Lung (tissue), 12 donors: ENCODE measurements around the gene WDR38. TPM values are rescaled to one million over a fixed set of nuclear protein-coding genes. Genes with fewer than 3 reads are reported as not detected.

Experiments used
- ATAC-seq: fragments of 200-7000 bp; cut with Tn5 transposase; one replicate; pipeline ENCODE4 v1.9.1; 2020; ENCODE audit warnings: moderate number of reproducible peaks; ENCODE audit not compliant: insufficient read depth, low FRiP score
- DNase-seq, 3 donors: peaks; one replicate each; pipeline ENCODE4 v3.0.0-alpha.2; 2013 to 2017
- H3K27ac ChIP-seq, 2 donors: one replicate each; pipeline ENCODE4 v1.5.1; 2013; ENCODE audit warnings: mild to moderate bottlenecking in 2 of 2, moderate library complexity in 2 of 2, control low read depth in 1 of 2, inconsistent platforms in 1 of 2, low read depth in 1 of 2, low read length in 1 of 2
- H3K27me3 ChIP-seq, 3 donors: one replicate each; pipeline ENCODE4 v1.5.1; 2013; ENCODE audit warnings: low read length in 2 of 3; ENCODE audit not compliant: control insufficient read depth in 3 of 3, insufficient read depth in 3 of 3
- H3K36me3 ChIP-seq, 4 donors: one replicate each; pipeline ENCODE4 v1.5.1; 2013; ENCODE audit warnings: low read length in 4 of 4, mild to moderate bottlenecking in 1 of 4, moderate library complexity in 1 of 4; ENCODE audit not compliant: control insufficient read depth in 4 of 4, insufficient read depth in 4 of 4
- H3K4me1 ChIP-seq, 5 donors: one replicate each; pipeline ENCODE4 v1.5.1; 2013; ENCODE audit warnings: low read length in 5 of 5, mild to moderate bottlenecking in 2 of 5, moderate library complexity in 1 of 5; ENCODE audit not compliant: control insufficient read depth in 5 of 5, insufficient read depth in 5 of 5
- H3K4me3 ChIP-seq: one replicate; pipeline ENCODE4 v1.5.1; 2013; ENCODE audit warnings: mild to moderate bottlenecking, control low read depth, moderate library complexity
- H3K9ac ChIP-seq, 2 donors: one replicate each; pipeline ENCODE4 v1.5.1; 2013; ENCODE audit warnings: low read length in 2 of 2, control low read depth in 1 of 2; ENCODE audit not compliant: insufficient read depth in 1 of 2
- H3K9me3 ChIP-seq, 4 donors: one replicate each; pipeline ENCODE4 v1.5.1; 2013; ENCODE audit warnings: low read length in 3 of 4, mild to moderate bottlenecking in 1 of 4, moderate library complexity in 1 of 4; ENCODE audit not compliant: control insufficient read depth in 4 of 4, insufficient read depth in 3 of 4
- WGBS, 2 donors: extraction: QIAGEN DNeasy Blood & Tissue Kit; methylation state at CpG; one replicate each; pipeline ENCODE4 v1.1.7; 2013; 5-methylcytosine and 5-hydroxymethylcytosine counted together
- polyA plus RNA-seq, 2 donors: library from polyadenylated mRNA; stranded (reverse); fragments of 200-250 nt; gene quantifications; one replicate each; pipeline ENCODE4 v1.2.1, GENCODE V29; 2013
- total RNA-seq, 2 donors: library from RNA; depleted of rRNA in 1 of 2; stranded (reverse); fragments of >200 nt in 1 of 2; gene quantifications; one replicate each; pipeline ENCODE4 v1.2.1, GENCODE V29; 2014 to 2021
- TF ChIP-seq, protein P1 (sequence below): IDR thresholded peaks from 2 replicates; pipeline ENCODE4 v1.5.1; 2012; ENCODE audit warnings: mild to moderate bottlenecking; ENCODE audit errors: control extremely low read depth, extremely low read depth
- donor health status: control.
- donor health status: control.
- donor health status: Bipolar disorder and iron deficiency.
- donor health status: healthy.
- donor health status: DM: yes; HTN: yes; CAD: no.

The WDR38 gene
- total and polyA plus RNA-seq, 4 donors = 6.0 to 28.9 (median 12.1) TPM

DNA sequence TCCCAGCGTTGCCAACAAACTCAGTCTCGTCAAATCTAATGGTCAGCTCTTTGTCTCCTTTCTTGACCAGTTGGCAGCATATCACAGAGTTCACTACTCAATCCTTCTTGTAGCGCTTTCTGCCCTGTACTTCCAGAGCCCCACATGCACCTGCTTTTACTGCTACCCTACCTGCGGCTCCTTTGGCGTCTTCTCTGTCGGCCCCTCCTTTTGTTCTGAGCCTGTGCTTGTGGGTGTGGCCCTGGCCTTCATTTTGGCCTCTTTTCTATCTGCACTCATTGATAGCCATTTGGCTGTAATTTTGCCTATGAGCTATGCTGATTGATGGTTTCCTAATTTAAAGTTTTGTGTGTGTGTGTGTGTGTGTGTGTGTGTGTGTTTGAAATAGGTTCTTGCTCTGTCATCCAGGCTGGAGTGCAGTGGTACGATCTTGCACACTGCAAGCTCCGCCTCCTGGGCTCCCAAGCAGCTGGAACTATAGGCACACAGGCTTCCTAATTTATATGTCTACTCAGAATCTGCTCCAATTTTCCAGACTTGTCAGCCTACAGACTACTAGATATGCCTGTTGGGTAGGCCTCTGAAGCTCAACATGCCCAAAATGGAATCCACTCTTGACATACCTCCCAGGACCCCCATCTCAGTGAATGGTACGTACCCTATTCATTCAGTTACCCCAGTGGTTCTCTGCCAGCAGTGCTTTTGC lies 40.9 kb downstream of the WDR38 start:
- DNase-seq (no peak), ATAC-seq (no peak)
- WGBS, 2 donors = 91 to 93% methylated on average over 9 of the region's 9 CpGs
- H3K27me3 ChIP-seq = no peaks in the 10 kb centered on the region
- TF ChIP-seq, protein P1, sequence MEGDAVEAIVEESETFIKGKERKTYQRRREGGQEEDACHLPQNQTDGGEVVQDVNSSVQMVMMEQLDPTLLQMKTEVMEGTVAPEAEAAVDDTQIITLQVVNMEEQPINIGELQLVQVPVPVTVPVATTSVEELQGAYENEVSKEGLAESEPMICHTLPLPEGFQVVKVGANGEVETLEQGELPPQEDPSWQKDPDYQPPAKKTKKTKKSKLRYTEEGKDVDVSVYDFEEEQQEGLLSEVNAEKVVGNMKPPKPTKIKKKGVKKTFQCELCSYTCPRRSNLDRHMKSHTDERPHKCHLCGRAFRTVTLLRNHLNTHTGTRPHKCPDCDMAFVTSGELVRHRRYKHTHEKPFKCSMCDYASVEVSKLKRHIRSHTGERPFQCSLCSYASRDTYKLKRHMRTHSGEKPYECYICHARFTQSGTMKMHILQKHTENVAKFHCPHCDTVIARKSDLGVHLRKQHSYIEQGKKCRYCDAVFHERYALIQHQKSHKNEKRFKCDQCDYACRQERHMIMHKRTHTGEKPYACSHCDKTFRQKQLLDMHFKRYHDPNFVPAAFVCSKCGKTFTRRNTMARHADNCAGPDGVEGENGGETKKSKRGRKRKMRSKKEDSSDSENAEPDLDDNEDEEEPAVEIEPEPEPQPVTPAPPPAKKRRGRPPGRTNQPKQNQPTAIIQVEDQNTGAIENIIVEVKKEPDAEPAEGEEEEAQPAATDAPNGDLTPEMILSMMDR = no peak
- H3K4me3 ChIP-seq = no peak overlapping the region
- peaks cover 18 to 42% (median 35%) of the 10 kb centered on the region in 4 donors for H3K36me3 ChIP-seq
- peaks cover 0 to 3% (median 0%) of the 10 kb centered on the region in 4 donors for H3K9me3 ChIP-seq
- no peak overlapping the region for H3K9ac ChIP-seq
- H3K27ac ChIP-seq = no peak overlapping the region
- no peaks in the 10 kb centered on the region for H3K4me1 ChIP-seq

DNA sequence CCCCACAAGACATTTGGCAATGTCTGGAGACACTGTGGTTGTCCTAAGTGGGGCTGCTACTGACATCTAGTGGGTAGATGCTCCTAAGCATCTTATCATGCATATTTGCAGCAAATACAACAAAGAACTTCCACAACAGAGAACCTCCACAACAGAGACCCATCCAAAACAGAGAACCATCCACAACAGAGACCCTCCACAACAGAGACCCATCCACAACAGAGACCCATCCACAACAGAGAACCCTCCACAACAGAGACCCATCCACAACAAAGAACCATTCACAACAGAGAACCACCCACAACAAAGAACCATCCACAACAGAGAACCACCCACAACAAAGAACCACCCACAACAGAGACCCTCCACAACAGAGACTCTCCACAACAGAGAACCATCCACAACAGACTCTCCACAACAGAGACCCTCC lies 41.5 kb downstream of the WDR38 start:
- no peak overlapping the region for H3K4me3 ChIP-seq
- no peak overlapping the region for H3K27ac ChIP-seq
- DNase-seq (peak in 2 of 3 donors; percentile 50 to 55), ATAC-seq (no peak)
- peaks cover 18 to 42% (median 35%) of the 10 kb centered on the region in 4 donors for H3K36me3 ChIP-seq
- H3K9me3 ChIP-seq = peaks cover 0 to 3% (median 0%) of the 10 kb centered on the region in 4 donors
- no peaks in the 10 kb centered on the region for H3K4me1 ChIP-seq
- no peaks in the 10 kb centered on the region for H3K27me3 ChIP-seq
- H3K9ac ChIP-seq = no peak overlapping the region
- TF ChIP-seq, protein P1 = no peak

DNA sequence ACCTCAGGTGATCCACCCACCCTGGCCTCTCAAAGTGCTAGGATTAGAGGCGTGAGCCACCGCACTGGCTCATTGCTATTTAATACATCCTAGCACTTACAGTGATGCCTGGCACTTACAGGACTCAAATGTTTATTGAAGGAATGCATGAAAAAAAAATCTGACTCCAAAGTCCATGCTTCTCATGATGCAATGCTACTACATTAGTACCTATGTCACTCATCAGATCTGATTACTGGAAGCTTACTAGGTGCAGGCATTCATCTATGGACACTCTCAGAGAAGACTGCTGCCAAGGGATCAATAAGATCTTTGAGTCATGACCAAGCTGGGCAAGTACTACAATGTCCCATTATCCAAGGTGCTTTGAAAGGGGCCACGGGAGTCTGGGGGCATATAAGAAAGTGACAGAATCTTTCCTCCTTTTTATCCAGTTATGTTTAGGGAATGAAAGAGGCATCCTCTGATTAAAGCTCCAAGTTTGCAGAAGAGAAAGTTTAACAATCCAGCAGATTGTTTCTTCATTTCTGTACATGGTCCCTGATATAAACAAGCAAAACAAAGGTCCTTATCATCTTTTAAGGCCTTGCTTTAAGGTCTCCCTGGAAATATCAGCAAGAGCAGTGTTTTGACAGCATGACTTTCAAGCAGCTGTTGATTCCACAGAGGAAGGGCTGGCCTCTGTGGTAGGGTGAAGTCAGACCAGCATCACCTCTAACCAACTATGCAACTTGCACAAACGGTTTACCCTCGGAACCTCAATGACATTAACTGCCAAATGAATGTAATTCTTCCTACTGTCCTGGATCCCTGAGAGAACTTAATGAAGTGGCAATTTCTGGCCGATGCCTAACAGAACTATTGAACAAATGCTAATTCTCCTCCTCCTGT lies 44.6 kb downstream of the WDR38 start:
- H3K27ac ChIP-seq = no peak overlapping the region
- DNase-seq (no peak), ATAC-seq (no peak)
- TF ChIP-seq, protein P1 = no peak
- no peak overlapping the region for H3K4me3 ChIP-seq
- WGBS, 2 donors = 93% methylated on average over 6 of the region's 6 CpGs
- no peaks in the 10 kb centered on the region for H3K27me3 ChIP-seq
- H3K9me3 ChIP-seq = no peaks in the 10 kb centered on the region
- H3K4me1 ChIP-seq = no peaks in the 10 kb centered on the region
- peaks cover 16 to 37% (median 32%) of the 10 kb centered on the region in 4 donors for H3K36me3 ChIP-seq
- no peak overlapping the region for H3K9ac ChIP-seq
